Measurements from ENCODE around the gene AFF1. TPM values are rescaled to one million over a fixed set of nuclear protein-coding genes. Genes with fewer than 3 reads are reported as not detected.
A peak's percentile ranks its signal among the peaks of the same experiment; 100 is the strongest.

The AFF1 gene
- total RNA-seq, 4 donors from 2014 or later, result 89.4 to 138 (median 103) TPM

DNA sequence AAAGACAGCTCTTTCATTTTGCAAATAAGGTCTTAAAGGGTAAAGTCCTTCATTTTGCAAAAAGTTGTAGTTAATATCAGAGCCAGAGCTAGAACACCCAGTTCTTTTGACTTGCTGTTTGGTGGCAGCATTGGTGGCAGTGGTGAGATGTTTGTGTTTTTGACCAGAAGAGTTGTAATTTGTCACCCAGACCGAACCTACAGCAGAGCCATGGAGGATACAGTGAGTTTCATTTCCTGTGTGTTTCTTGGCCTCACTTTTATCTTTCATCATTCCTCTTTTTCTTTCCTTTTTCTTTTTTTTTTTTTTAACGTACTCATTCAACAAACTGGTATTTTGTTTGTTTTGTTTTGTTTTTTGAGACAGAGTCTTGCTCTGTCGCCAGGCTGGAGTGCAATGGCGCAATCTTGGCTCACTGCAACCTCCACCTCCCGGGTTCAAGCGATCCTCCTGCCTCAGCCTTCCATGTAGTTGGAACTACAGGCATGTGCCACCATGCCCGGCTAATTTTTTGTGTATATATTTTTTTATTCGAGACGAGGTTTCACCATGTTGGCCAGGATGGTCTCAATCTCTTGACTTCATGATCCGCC, 116.4 kb downstream of the AFF1 start:
- ATAC-seq (ENCODE audit: low FRiP score) (no peak), DNase-seq (ENCODE audit: low spot score) (no peak)
- TF ChIP-seq, protein P1, sequence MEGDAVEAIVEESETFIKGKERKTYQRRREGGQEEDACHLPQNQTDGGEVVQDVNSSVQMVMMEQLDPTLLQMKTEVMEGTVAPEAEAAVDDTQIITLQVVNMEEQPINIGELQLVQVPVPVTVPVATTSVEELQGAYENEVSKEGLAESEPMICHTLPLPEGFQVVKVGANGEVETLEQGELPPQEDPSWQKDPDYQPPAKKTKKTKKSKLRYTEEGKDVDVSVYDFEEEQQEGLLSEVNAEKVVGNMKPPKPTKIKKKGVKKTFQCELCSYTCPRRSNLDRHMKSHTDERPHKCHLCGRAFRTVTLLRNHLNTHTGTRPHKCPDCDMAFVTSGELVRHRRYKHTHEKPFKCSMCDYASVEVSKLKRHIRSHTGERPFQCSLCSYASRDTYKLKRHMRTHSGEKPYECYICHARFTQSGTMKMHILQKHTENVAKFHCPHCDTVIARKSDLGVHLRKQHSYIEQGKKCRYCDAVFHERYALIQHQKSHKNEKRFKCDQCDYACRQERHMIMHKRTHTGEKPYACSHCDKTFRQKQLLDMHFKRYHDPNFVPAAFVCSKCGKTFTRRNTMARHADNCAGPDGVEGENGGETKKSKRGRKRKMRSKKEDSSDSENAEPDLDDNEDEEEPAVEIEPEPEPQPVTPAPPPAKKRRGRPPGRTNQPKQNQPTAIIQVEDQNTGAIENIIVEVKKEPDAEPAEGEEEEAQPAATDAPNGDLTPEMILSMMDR (IDR thresholded peaks at IDR 0.05), result no peak

DNA sequence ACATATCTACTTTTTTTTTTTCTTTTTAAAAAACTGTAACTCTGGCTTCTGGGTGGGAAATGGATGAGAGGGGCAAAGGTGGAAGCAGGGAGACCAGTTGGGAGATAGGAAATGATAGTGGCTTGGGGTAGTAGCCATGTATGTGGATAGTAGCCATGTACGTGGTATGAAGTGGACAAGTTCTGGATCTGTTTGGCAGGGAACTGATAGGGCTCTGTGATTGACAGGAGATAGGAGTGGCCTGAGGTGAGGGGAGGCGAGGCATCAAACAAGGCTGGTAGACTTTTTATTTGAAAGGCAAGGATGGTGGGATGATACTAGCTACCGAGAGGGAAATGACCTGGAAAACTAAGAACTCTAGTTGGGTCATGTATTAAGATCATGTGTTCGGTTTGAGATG, 117.8 kb downstream of the AFF1 start:
- ATAC-seq (ENCODE audit: low FRiP score) (no peak), DNase-seq (ENCODE audit: low spot score) (no peak)
- TF ChIP-seq, protein P1 (IDR thresholded peaks at IDR 0.05), result no peak

DNA sequence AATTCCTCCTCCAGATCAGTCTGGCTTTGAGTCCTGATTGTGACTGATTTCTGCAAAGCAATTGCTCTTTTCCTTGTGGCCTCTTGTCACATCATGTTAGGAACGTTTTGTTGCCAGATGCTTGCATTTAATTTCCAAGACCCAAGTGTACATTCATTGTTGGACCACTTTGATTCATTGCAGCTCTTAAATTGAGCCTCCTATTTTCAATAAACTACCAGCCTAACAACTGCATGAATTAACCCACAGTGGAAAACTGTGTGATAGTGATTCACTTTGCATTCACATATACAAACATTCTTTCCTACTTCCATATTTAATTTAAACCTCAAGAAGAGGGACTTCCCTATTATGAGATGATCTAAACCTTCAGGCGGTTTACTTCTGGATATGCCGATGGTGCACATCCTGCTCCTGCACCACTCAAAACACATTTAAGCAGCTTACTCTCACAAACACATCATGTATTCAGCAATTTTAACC, 118.4 kb downstream of the AFF1 start:
- ATAC-seq (ENCODE audit: low FRiP score) (no peak), DNase-seq (ENCODE audit: low spot score) (no peak)
- TF ChIP-seq, protein P1 (IDR thresholded peaks at IDR 0.05), result no peak

DNA sequence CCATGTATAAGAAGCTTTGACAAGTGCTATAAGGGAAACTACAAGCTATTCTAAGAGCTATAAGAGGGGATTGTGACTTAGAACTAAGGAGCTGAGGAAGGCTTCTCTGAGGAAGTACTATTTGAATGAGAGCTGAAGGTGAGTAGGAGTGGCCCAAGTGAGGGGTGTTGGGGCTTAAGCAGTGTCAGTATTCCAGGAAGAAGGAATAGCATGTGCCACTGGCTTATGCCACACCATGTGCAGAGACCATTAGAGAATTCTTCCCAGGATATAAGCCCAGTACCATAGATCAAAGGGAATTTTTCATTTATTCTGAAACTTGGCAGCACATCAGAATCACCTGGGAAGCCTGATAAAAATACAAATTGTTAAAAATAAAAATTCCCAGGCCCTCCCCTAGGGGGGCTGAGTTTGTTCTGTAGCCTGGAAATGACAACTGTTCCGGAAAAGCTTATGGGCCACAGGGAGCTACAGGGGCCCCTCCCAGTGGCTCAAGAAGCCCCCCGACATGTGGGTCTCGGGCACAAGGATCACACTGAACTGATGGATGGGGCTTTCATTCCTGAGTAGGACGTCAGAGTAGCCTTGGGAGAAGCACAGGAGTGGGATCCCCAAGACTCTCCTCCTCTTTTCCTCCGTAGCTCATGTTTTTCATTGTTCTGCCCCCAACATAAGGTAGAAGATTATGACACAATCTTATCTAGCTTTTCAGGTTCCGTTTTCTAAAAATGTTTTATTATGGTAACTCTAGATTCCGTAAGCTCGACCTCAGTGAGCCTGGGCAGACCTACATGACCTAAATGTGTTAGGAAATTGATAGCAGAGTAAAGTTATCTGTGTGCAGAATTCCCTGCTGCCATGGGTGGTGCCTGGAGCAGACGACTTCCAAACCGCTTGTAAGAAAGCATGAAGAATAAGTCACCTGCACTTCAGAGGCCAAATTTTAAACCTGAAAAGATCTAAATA, 119.3 kb downstream of the AFF1 start:
- TF ChIP-seq, protein P1 (IDR thresholded peaks at IDR 0.05), result no peak
- DNase-seq (ENCODE audit: low spot score) (no peak), ATAC-seq (ENCODE audit: low FRiP score) (no peak)

DNA sequence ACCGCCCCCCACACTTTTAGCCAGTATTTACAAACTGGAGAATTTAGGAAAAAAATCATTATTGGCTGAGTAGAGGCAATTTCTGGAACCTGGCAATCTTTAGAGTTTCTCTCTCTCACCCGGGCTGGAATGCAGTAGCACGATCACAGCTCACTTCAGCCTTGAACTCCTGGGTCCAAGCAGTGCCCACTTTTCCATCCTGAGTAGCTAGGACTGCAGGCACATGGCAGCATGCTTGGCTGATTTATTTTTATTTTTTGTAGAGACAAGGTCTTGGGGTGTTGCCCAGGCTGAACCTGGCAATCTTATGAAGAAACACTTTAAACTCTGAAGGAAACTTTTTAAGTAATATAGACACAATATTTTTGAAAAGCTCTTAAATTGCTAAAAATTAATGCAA, 120.1 kb downstream of the AFF1 start:
- TF ChIP-seq, protein P1 (IDR thresholded peaks at IDR 0.05), result no peak
- DNase-seq (ENCODE audit: low spot score) (no peak), ATAC-seq (ENCODE audit: low FRiP score) (peak; percentile 30)

DNA sequence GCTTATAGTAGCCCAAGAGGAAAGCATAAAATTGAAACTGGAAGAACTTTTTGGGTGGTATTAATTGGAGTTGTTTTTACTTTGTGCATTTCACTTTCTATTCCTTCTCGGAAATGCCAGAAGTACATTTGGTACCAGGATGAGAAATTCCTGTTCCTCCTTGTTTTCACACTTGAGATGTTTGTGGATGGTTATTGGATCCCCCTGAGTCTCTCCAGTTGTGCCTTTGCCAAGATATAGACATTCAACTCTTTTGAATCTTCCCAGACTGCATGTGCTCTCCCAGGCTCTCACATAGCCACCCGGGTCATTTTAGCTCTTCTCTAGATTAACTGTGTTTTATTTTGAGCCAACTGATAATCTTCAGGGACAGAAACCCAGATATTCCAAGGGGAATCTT, 120.5 kb downstream of the AFF1 start:
- no peak for DNase-seq (ENCODE audit: low spot score)
- TF ChIP-seq, protein P1 (IDR thresholded peaks at IDR 0.05), result no peak
- ATAC-seq (ENCODE audit: low FRiP score), result no peak
